OCI-LY7 (cell line): ENCODE results near the gene MINDY3. TPM values are rescaled to one million over a fixed set of nuclear protein-coding genes. Genes with fewer than 3 reads are reported as not detected.

ENCODE experiments used
- BruUV-seq: library from RNA; stranded (reverse); fragments of 400-500 nt; replicated peaks from 2 replicates; lab custom pipeline; 2021; lab: Mats Ljungman, UMichigan
- CTCF ChIA-PET: fragments of 300-600 bp; sonication (Branson Sonifier 250); formaldehyde crosslinking; loops from one replicate; lab custom pipeline; 2022; ENCODE audit warnings: antibody characterized with exemption; ENCODE audit not compliant: unreplicated experiment; lab: Charles Lee
- POLR2A ChIA-PET: fragments of 300-600 bp; sonication (Branson Sonifier 250); formaldehyde crosslinking; loops from one replicate; lab custom pipeline; 2022; ENCODE audit warnings: antibody characterized with exemption; lab: Charles Lee
- DNase-seq: peaks from one replicate; pipeline ENCODE4 v3.0.0-alpha.2; 2015; ENCODE audit warnings: low spot score
- H2AFZ ChIP-seq: fragments of 200-600 bp; sonication (generic), shearing (Covaris generic); 2 replicates; pipeline ENCODE4 v1.6.1; 2014; ENCODE audit warnings: mild to moderate bottlenecking, antibody characterized with exemption, low read length, moderate library complexity
- H3K27ac ChIP-seq: fragments of 200-600 bp; sonication (generic); 2 replicates; pipeline ENCODE4 v1.5.1; 2014; ENCODE audit warnings: mixed run types, low read depth, mild to moderate bottlenecking, moderate library complexity, low read length, inconsistent platforms; ENCODE audit not compliant: poor library complexity, severe bottlenecking
- H3K36me3 ChIP-seq: fragments of 200-600 bp; sonication (generic); 2 replicates; pipeline ENCODE4 v1.6.1; 2014; ENCODE audit warnings: mild to moderate bottlenecking, antibody characterized with exemption, low read length, moderate library complexity, mixed read lengths; ENCODE audit not compliant: insufficient read depth
- H3K4me1 ChIP-seq: fragments of 200-600 bp; sonication (generic); 2 replicates; pipeline ENCODE4 v1.5.1; 2014; ENCODE audit warnings: mild to moderate bottlenecking, low read length; ENCODE audit not compliant: insufficient read depth, poor library complexity, severe bottlenecking
- H3K4me2 ChIP-seq: fragments of 200-600 bp; sonication (generic); 2 replicates; pipeline ENCODE4 v1.6.1; 2014; ENCODE audit warnings: mild to moderate bottlenecking, low read length
- H3K4me3 ChIP-seq: fragments of 200-600 bp; sonication (generic); 2 replicates; pipeline ENCODE4 v1.5.1; 2014; ENCODE audit warnings: mild to moderate bottlenecking, low read depth, low read length; ENCODE audit not compliant: poor library complexity, severe bottlenecking
- H3K79me2 ChIP-seq: fragments of 200-600 bp; sonication (generic); 2 replicates; pipeline ENCODE4 v1.6.1; 2016; ENCODE audit warnings: low read depth, mild to moderate bottlenecking, low read length, moderate library complexity, mixed read lengths; ENCODE audit not compliant: insufficient read depth
- H3K9me2 ChIP-seq: fragments of 200-600 bp; sonication (generic); 2 replicates; pipeline ENCODE4 v1.6.1; 2016; ENCODE audit warnings: mild to moderate bottlenecking, low read length, mixed read lengths; ENCODE audit not compliant: insufficient read depth
- H3K9me3 ChIP-seq: fragments of 200-600 bp; sonication (generic); 2 replicates; pipeline ENCODE4 v1.6.1; 2014; ENCODE audit warnings: mild to moderate bottlenecking, mixed run types, low read length, mixed read lengths
- H4K20me1 ChIP-seq: fragments of 200-600 bp; sonication (generic); 2 replicates; pipeline ENCODE4 v1.6.1; 2014; ENCODE audit warnings: mild to moderate bottlenecking, antibody characterized with exemption, low read length, moderate library complexity, mixed read lengths; ENCODE audit not compliant: insufficient read depth
- EZH2phosphoT487 ChIP-seq: fragments of 200-600 bp; sonication (generic); IDR thresholded peaks from 2 replicates; pipeline ENCODE4 v1.6.1; 2018; ENCODE audit warnings: low read depth, borderline replicate concordance, mild to moderate bottlenecking, mixed run types, antibody characterized with exemption, low read length, moderate library complexity, mixed read lengths
- intact Hi-C: fragments of 100-400 bp; cut with micrococcal nuclease; formaldehyde crosslinking; loops from one replicate; pipeline ENCODE4 v1.10.0; 2022; ENCODE audit not compliant: unreplicated experiment
- total RNA-seq, 2 experiments: library from RNA; depleted of rRNA in 1 of 2; stranded (reverse); fragments of >200 nt in 1 of 2; shearing (Covaris generic) in 1 of 2; gene quantifications; 2 replicates each; pipeline ENCODE4 v1.2.3, GENCODE V29; 2014 to 2022
- TF ChIP-seq, protein P1 (sequence below): fragments of 200-600 bp; sonication (generic); conservative IDR thresholded peaks from 2 replicates; pipeline ENCODE4 v1.5.1; 2014; ENCODE audit warnings: mild to moderate bottlenecking, antibody characterized with exemption, low read length, moderate library complexity, mixed read lengths

MINDY3 gene
- total RNA-seq, 2 experiments from 2014 or later = 15.7 to 23.3 TPM

DNA sequence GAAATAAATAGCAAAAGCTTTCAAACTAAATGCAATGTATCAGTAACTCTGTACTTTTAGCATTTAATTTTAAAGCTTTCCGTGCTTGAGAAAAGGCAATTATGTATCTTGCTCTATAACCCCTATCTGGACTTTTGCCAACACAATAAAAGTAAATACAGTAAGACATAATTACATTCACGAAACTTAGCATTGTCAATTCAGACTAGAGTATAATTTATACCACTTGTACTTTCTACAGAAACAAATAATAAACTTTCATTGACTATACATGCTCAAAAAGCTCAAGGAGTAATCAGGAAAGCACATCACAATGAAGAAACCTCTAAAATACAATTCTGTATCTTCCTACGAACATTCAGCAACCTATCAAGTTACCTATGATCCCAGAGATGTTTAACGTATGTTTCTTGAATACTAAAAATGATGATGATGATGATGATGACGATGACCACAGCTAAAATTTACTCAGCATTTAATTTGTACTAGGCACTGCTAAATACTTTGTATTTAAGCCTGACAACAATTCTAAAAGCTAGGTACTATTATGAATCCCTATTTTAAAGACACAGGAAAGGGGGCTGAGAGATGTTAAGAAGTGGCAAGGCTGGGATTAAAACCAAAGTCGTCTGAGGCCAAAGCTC lies 44.9 kb downstream of the MINDY3 start:
- H2AFZ ChIP-seq = no peak overlapping the region
- H3K27ac ChIP-seq = no peak overlapping the region
- intact Hi-C loops = no loop called here
- no peaks in the 10 kb centered on the region for H3K4me1 ChIP-seq
- H3K36me3 ChIP-seq = peaks cover 19% of the 10 kb centered on the region
- no TSS peak for BruUV-seq
- no peaks in the 10 kb centered on the region for H3K79me2 ChIP-seq
- TF ChIP-seq EZH2phosphoT487 = no peak
- TF ChIP-seq, protein P1, sequence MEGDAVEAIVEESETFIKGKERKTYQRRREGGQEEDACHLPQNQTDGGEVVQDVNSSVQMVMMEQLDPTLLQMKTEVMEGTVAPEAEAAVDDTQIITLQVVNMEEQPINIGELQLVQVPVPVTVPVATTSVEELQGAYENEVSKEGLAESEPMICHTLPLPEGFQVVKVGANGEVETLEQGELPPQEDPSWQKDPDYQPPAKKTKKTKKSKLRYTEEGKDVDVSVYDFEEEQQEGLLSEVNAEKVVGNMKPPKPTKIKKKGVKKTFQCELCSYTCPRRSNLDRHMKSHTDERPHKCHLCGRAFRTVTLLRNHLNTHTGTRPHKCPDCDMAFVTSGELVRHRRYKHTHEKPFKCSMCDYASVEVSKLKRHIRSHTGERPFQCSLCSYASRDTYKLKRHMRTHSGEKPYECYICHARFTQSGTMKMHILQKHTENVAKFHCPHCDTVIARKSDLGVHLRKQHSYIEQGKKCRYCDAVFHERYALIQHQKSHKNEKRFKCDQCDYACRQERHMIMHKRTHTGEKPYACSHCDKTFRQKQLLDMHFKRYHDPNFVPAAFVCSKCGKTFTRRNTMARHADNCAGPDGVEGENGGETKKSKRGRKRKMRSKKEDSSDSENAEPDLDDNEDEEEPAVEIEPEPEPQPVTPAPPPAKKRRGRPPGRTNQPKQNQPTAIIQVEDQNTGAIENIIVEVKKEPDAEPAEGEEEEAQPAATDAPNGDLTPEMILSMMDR = no peak
- DNase-seq = no peak
- ChIA-PET CTCF (no interaction called here), POLR2A (interaction anchor here (0.8 to 2.2 kb wide), 5 partner anchors 9 to 29 kb away, joined by 3 to 10 read pairs (median 8); no protein-coding TSS in a partner anchor)
- no peaks in the 10 kb centered on the region for H3K9me2 ChIP-seq
- no peak overlapping the region for H3K4me3 ChIP-seq
- H3K4me2 ChIP-seq = no peak overlapping the region
- H4K20me1 ChIP-seq = no peaks in the 10 kb centered on the region
- no peaks in the 10 kb centered on the region for H3K9me3 ChIP-seq

DNA sequence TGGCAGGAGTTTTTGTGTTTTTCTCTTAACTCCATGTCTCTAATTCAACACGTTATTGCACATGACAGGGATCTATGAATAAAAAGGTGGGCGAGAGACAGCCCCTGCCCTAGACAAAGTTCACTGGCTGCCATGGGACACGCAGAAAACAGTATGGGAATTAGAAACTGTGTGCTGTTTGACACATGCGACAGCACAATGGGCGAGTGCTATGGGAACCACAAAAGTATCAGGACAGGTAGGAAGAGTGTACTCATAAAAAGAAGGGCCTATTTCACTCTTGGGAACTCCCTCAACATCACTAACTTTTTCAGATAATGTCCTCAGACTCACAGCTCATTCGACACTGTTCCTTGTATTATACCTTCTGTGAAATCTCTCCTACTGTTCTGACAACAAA lies 45.7 kb downstream of the MINDY3 start:
- Histone ChIP-seq H3K79me2 (no peaks in the 10 kb centered on the region), H3K4me1 (no peaks in the 10 kb centered on the region), H3K9me2 (no peaks in the 10 kb centered on the region), H4K20me1 (no peaks in the 10 kb centered on the region), H2AFZ (no peak overlapping the region), H3K36me3 (peaks cover 21% of the 10 kb centered on the region), H3K9me3 (no peaks in the 10 kb centered on the region), H3K27ac (no peak overlapping the region), H3K4me2 (no peak overlapping the region), H3K4me3 (no peak overlapping the region)
- no TSS peak for BruUV-seq
- ChIA-PET POLR2A (interaction anchor here (1.7 to 2.2 kb wide), 2 partner anchors 8 to 24 kb away, joined by 9 to 10 read pairs; no protein-coding TSS in a partner anchor), CTCF (no interaction called here)
- DNase-seq = no peak
- no peak for TF ChIP-seq EZH2phosphoT487
- TF ChIP-seq, protein P1 = no peak
- intact Hi-C loops = no loop called here

DNA sequence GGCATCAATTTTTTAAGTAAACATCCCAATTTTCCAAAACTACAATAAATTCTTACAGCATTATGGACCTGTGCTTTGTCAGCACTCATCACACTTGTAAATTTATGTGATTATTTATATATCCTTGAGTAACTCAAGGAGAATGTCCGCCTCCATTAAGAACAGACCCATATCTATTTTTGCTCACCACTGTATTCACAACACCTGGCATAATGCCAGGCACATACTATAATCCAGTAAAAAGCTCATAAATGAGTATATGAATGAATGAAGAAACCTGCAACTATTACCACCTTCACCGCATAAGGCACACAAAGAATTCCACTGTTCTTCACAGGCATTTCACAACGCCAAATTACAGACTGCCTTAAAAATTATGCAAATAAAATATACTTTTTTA lies 46.9 kb downstream of the MINDY3 start:
- Histone ChIP-seq H3K9me3 (no peaks in the 10 kb centered on the region), H3K9me2 (no peaks in the 10 kb centered on the region), H3K79me2 (no peaks in the 10 kb centered on the region), H3K36me3 (peaks cover 23% of the 10 kb centered on the region), H3K4me3 (no peak overlapping the region), H2AFZ (no peak overlapping the region), H3K27ac (no peak overlapping the region), H3K4me1 (no peaks in the 10 kb centered on the region), H4K20me1 (no peaks in the 10 kb centered on the region), H3K4me2 (no peak overlapping the region)
- intact Hi-C loops = no loop called here
- no peak for TF ChIP-seq EZH2phosphoT487
- TF ChIP-seq, protein P1 = no peak
- no TSS peak for BruUV-seq
- ChIA-PET POLR2A (no interaction called here), CTCF (no interaction called here)
- no peak for DNase-seq
